GM19324 (cell line): ENCODE measurements around the gene CLCA4.

Experiments
- ATAC-seq: cut with Tn5 transposase; IDR thresholded peaks from one replicate; pipeline ENCODE4 v1.9.1; 2021; ENCODE audit warnings: mild to moderate bottlenecking, moderate library complexity; ENCODE audit not compliant: unreplicated experiment, low FRiP score

Gene CLCA4

DNA sequence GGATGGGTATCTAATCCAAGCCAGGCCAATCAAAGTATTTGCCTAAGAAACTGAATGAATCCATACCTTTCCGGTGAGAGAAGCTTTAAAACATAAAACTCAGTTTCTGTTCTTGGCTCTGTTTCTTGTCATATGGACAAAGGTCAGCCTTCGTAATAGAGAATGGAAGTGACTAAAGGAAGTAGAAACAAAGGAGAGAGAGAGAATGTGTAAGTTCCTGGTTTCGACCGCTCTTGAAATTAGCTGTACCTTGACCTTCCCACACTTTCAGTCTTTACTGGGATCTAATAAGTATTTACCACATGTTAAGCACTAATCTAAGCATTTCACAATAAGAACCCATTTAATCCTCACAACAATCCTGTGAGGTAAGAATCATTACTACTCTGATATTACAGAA lies 19.6 kb upstream of the CLCA4 start:
- ATAC-seq, result no peak

- ATAC-seq, result no peak
Measured at GRCh38 chr1:86530211-86530845, 16.6 kb upstream of the CLCA4 start.

DNA sequence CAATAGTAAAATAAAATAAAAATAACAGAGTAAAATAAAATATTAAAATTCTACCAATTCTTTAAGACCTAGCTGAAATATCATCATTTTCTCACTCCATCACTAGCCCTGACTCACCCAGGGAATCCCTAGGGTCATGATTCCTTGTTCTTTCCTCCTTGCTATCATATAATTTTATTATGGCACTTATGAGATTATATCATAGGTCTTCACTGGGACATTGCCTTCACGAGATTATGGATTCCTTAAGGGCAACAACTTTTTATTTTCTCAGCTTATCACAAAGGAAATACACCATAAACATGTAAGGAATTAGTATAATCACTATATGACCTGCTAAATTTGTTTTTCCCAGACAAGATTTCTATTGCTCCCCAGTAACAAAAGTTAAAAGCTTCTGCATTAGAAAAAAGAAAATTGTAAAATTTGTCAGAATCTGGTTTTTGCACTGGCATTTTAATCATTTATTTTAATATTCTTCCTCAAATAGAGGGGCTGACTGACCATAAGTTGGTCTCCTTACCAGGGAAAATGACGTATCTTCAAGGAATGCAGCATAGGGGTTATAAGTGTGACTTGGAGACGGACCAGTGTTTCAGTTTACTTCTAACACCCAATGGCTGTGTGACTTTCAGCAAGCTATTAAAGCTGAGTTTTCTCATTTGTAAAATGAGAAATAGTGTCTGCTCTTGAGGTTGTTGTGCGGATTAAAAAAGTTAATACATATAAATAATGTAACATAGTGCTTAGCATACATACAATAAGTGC lies 8.8 kb upstream of the CLCA4 start:
- no peak for ATAC-seq

GRCh38 chr1:86538775-86539174 lies 8.1 kb upstream of the CLCA4 start:
- no peak for ATAC-seq

GRCh38 chr1:86541859-86542258 lies 5.0 kb upstream of the CLCA4 start:
- ATAC-seq, result no peak

DNA sequence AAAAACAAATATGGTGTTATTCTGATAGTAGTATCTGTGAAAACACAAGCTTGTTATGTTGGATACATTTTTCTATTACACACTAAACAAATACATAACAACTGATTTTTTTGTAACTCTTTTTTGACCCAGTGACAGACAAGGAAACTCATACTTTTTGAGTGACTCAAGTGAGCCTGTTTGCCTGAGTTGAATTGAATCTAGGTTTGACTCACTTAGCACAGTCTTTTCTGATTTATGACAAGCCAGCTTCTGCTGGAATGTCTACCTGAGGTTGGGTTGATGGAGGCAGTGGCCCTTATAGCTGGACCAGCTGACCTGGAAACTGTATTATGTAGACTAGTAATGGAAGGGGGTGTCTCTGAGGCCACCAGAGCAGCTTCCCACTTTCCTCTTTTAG lies 4.2 kb upstream of the CLCA4 start:
- no peak for ATAC-seq

DNA sequence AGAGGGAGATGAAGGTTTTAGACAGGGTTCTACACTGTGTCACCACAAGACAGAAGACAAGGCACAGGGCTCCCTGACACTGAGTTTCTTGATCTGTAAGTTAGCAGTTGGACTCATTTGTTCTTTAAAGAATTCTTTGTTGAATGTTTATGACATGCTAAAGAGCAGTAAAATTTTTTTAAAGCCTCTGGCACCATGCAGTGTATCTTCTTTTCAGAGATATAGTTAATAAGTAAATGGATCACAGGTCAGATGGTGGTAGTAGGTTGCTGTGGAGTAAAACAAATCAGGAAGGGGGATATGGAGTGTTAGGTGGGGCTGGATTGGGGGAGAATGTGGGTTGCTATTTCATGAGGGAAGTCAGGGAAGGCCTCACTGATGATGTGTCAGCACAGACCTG lies 2.0 kb downstream of the CLCA4 start:
- ATAC-seq, result no peak

DNA sequence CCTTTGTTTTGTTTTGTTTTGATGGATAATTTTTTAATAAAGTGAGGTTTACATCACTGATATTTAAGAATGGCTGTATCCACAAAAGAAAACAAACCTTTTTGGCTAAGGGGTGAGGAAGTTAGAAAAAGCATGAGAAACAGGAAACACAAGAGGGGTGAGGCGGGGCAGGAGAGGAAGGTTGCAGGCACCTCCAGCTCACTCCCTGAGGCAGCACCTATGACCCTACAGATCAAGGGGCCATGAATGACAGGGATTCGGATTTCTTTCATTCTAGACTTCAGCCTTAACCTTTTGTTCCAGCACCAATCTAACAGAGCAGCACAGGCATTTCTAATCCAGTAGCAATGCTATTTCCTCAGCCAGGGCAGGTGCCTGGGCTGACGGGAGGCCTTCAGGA lies 4.4 kb downstream of the CLCA4 start:
- ATAC-seq, result no peak

DNA sequence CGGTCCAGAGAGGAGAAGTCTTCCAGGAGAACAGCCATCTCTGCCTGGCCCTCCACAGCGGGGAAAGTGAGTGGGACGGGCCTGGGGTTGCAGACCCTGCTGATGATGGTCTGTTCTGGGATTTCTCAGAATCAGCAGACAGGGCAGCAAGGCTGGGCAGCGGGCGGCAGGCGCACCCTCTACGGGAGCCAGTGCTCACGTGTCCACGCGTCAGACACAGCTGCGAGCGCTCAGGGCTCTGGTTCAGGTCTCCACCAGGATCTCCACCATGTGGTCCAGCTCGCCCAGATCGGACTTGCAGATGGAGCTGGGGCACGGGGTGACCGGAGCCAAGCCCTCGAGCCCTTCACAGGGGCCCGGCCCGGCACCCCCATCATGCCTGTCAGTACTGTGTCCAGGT lies 5.5 kb downstream of the CLCA4 start:
- no peak for ATAC-seq

GRCh38 chr1:86557739-86558138 lies 10.9 kb downstream of the CLCA4 start:
- no peak for ATAC-seq

- ATAC-seq, result no peak
Measured at GRCh38 chr1:86563849-86564248, 17.0 kb downstream of the CLCA4 start.

DNA sequence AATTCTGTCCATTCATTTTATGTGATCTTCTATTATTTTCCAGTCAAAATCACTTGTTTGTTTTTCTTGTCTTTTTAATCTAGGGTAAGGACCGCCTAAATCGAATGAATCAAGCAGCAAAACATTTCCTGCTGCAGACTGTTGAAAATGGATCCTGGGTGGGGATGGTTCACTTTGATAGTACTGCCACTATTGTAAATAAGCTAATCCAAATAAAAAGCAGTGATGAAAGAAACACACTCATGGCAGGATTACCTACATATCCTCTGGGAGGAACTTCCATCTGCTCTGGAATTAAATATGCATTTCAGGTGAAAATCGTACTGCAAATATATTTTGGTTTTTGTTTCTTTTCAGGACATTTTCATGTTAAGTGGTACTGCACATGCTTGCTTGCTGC lies 20.5 kb downstream of the CLCA4 start:
- ATAC-seq, result no peak

DNA sequence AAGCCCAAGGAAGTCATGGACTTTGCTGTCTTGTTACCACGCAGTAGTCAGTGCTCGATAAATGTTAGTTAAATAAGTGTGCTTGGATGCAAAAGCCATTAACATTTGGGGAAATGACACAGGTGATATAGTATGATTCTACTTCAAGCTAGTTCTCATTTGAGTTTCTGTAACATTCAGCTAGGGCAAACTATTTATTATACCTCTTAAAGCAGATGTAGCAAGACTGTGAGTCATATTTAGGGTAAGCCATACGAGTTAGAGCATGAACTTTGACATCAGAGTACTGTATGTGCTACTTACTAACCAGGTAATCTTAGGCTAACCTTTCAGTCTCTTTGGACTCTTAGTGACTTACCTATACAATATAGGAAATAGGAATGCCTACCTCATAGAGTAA lies 21.0 kb downstream of the CLCA4 start:
- ATAC-seq, result no peak

GRCh38 chr1:86573763-86574484 lies 27.0 kb downstream of the CLCA4 start:
- no peak for ATAC-seq

DNA sequence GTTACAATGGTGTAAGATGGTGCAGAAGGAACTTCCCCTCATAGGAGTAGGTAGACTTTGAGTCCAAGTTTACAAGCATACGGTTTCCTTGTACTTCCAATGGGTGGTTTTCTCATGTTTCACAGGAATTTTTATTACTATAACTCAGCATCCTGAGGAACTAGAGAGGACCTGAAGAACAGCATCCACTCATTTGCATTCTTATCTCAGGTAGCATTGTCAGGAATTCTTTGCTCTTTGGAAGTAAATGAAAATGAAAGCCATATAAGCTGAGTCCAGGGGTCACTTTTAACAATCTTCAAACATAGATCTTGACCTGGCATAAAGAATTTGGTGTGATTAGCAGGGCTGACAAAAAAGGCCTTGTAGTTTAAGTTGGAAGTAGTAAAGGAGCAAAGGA lies 34.4 kb downstream of the CLCA4 start:
- ATAC-seq, result no peak

DNA sequence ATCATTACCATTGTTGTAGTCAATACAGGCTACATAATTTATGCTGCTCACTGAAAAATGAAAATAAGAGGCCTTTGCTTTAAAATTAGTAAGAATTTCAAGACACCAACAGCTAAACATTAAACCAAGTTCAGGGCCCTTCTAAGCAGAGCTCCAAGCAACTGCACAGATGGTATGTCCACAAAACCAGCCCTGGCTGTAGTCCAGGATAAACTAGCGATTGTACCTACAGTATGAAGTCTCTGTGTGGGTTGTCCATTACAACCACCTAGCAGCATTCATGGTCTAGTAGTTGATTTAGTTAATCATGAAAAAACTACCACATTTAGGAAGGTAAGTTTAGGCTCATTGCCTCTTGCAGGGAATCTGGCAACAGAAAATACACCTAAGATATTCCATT lies 35.3 kb downstream of the CLCA4 start:
- no peak for ATAC-seq

DNA sequence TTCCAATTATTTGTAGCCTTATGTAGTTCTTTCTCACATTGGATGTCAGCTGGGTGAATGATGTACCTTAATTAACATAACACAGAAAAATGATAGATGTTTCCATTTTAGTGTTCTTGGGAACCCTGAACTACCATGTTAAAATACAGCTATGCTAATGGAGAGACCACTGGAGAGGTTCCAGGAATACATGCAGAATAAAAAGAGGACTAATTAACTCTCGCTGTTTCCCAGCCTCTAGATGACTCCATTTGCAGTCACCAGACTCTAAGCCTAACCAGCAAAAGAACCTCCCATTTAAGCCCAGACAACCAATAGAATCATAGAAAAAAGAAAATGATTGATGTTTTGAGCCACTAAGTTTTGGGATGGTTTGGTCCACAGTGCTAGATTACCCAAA lies 36.2 kb downstream of the CLCA4 start:
- no peak for ATAC-seq

DNA sequence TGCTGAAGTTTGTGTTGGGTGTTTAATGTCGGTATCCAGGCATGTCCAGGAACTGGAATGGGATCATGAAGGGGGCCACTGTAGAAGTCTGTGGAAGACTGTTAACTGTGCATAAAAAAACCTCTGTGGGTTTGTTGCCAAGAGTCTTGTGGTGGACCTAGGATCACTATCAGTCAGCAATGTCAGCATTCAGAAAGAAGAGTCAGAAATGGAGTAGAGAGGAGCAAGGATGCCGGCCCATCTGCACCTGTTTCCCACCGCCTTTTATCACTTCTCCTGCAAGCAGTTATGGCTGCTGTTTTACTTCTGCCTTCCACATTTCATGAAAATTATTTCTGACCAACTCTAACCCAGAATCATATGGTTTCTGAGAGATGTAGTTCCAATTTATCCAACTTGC lies 36.7 kb downstream of the CLCA4 start:
- no peak for ATAC-seq

- no peak for ATAC-seq
Measured at GRCh38 chr1:86594284-86594770, 47.4 kb downstream of the CLCA4 start.

GRCh38 chr1:86596224-86596623 lies 49.3 kb downstream of the CLCA4 start:
- no peak for ATAC-seq

GRCh38 chr1:86596741-86597290 lies 49.9 kb downstream of the CLCA4 start:
- ATAC-seq, result no peak
